ENCODE measurements around the gene ESR1. TPM values are rescaled to one million over a fixed set of nuclear protein-coding genes. Genes with fewer than 3 reads are reported as not detected.

Gene ESR1
- total RNA-seq, 2 donors from 2014 or later = 0.52 to 4.3 TPM

- H3K27ac ChIP-seq = no peak overlapping the region
- intact Hi-C loops (cut with DNase I) = no loop called here
- H3K9me3 ChIP-seq = no peaks in the 10 kb centered on the region
- TF ChIP-seq CTCF (IDR thresholded peaks at IDR 0.05) (no peak), POLR2A (IDR thresholded peaks at IDR 0.05) (no peak)
- DNase-seq (no peak), ATAC-seq (no peak)
- H3K36me3 ChIP-seq (replicated peaks in 1 of 2; ENCODE audit: insufficient read depth in 1 of 2, low read depth in 2 of 2) = peaks cover 0 to 6% of the 10 kb centered on the region in 2 donors
- no peaks in the 10 kb centered on the region for H3K27me3 ChIP-seq
- WGBS, 2 donors = 78 to 85% methylated on average over 7 of the region's 7 CpGs
- peaks cover 10% of the 10 kb centered on the region for H3K4me1 ChIP-seq
- no peak overlapping the region for H3K4me3 ChIP-seq
These were observed 312.3 kb downstream of the ESR1 start for GRCh38 chr6:152119831-152120230.

- intact Hi-C loops (cut with DNase I) = no loop called here
- Histone ChIP-seq H3K36me3 (replicated peaks in 1 of 2; ENCODE audit: insufficient read depth in 1 of 2, low read depth in 2 of 2) (peaks cover 0 to 6% of the 10 kb centered on the region in 2 donors), H3K27ac (no peak overlapping the region), H3K9me3 (no peaks in the 10 kb centered on the region), H3K27me3 (no peaks in the 10 kb centered on the region), H3K4me1 (peaks cover 9% of the 10 kb centered on the region), H3K4me3 (no peak overlapping the region)
- ATAC-seq = no peak
- WGBS, 2 donors = 20 to 59% methylated on average over 3 of the region's 3 CpGs
- TF ChIP-seq POLR2A (IDR thresholded peaks at IDR 0.05) (no peak), CTCF (IDR thresholded peaks at IDR 0.05) (no peak)
- DNase-seq = peak in 1 of 4 donors; percentile 35
These were observed 314.4 kb downstream of the ESR1 start for GRCh38 chr6:152121910-152122309.

GRCh38 chr6:152122434-152122833 lies 315.0 kb downstream of the ESR1 start:
- WGBS, 2 donors = 95 to 99% methylated on average over 12 of the region's 12 CpGs
- Histone ChIP-seq H3K4me1 (peaks cover 4% of the 10 kb centered on the region), H3K36me3 (replicated peaks in 1 of 2; ENCODE audit: insufficient read depth in 1 of 2, low read depth in 2 of 2) (peaks cover 0 to 6% of the 10 kb centered on the region in 2 donors), H3K27ac (no peak overlapping the region), H3K9me3 (no peaks in the 10 kb centered on the region), H3K4me3 (no peak overlapping the region), H3K27me3 (no peaks in the 10 kb centered on the region)
- intact Hi-C loops (cut with DNase I) = no loop called here
- ATAC-seq (no peak), DNase-seq (no peak)
- TF ChIP-seq POLR2A (IDR thresholded peaks at IDR 0.05) (no peak), CTCF (IDR thresholded peaks at IDR 0.05) (no peak)

GRCh38 chr6:152123076-152123475 lies 315.6 kb downstream of the ESR1 start:
- no peaks in the 10 kb centered on the region for H3K27me3 ChIP-seq
- WGBS, 2 donors = 92 to 98% methylated on average over 3 of the region's 3 CpGs

More at GRCh38 chr6:152123076-152123475, 315.6 kb downstream of the ESR1 start:
- DNase-seq = no peak
- H3K36me3 ChIP-seq (replicated peaks in 1 of 2; ENCODE audit: insufficient read depth in 1 of 2, low read depth in 2 of 2) = peaks cover 0 to 6% of the 10 kb centered on the region in 2 donors
- no peak overlapping the region for H3K27ac ChIP-seq
- TF ChIP-seq CTCF (IDR thresholded peaks at IDR 0.05) = no peak
- TF ChIP-seq POLR2A (IDR thresholded peaks at IDR 0.05) = no peak
- intact Hi-C loops (cut with DNase I) = no loop called here
- H3K4me1 ChIP-seq = no peaks in the 10 kb centered on the region
- H3K4me3 ChIP-seq = no peak overlapping the region
- no peak for ATAC-seq
- no peaks in the 10 kb centered on the region for H3K9me3 ChIP-seq
